Measurements from ENCODE around the gene RUFY4.

DNA sequence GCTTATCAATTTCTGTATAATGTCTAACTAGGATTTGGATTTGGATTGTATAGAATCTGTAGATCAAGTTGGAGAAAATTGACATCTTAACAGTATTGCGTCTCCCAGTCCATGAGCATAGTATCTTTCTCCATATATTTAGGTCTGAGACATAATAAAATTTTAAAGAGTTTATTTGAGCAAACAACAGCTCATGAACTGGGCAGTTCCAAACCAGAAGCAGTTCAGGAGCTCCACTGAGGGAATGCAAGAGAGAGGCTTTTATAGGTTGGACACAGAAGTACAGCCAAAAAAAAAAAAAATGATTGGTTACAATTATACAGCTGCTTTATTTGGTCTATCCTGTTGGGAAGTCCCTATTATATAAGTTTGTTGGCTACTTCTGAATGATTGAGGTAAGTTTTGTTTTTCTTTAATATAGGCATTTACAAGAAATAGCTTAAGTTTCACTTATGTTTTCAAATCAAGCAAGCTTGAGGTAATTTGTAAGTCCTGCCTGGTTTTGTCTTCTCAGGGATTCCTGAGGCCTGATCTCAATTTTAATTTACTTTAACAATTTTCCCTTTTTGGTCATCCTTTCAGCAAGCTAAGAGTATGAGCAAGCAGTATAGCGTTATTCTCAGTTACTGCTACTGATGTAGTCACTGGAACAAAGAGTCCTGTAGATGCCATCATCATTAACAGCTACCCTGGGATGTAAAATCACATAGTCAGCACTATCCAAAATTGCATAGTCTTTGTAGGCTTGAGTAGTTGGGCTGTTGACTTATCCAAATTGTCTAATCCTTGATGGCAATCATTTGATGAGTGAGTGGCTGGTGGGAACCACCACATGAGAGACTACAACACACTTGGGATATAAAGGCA, 27.5 kb upstream of the RUFY4 start:
- TF ChIP-seq, protein P1, sequence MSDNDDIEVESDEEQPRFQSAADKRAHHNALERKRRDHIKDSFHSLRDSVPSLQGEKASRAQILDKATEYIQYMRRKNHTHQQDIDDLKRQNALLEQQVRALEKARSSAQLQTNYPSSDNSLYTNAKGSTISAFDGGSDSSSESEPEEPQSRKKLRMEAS (CRISPR knock-in tag; IDR thresholded peaks at IDR 0.05): no peak
- TF ChIP-seq ZNF232 (CRISPR knock-in tag; IDR thresholded peaks at IDR 0.05) (no peak), ZNF138 (CRISPR knock-in tag; conservative IDR thresholded peaks at IDR 0.05) (no peak), KAT7 (CRISPR knock-in tag; IDR thresholded peaks at IDR 0.05; ENCODE audit: borderline replicate concordance) (no peak), NR2C2 (CRISPR knock-in tag; IDR thresholded peaks at IDR 0.05) (no peak), IRF2 (CRISPR knock-in tag; IDR thresholded peaks at IDR 0.05; ENCODE audit: borderline replicate concordance, low read depth) (no peak), SMAD4 (CRISPR knock-in tag; IDR thresholded peaks at IDR 0.05) (no peak), ZNF263 (CRISPR knock-in tag; IDR thresholded peaks at IDR 0.05; ENCODE audit: low read depth) (no peak)
- TF ChIP-seq, protein P2, sequence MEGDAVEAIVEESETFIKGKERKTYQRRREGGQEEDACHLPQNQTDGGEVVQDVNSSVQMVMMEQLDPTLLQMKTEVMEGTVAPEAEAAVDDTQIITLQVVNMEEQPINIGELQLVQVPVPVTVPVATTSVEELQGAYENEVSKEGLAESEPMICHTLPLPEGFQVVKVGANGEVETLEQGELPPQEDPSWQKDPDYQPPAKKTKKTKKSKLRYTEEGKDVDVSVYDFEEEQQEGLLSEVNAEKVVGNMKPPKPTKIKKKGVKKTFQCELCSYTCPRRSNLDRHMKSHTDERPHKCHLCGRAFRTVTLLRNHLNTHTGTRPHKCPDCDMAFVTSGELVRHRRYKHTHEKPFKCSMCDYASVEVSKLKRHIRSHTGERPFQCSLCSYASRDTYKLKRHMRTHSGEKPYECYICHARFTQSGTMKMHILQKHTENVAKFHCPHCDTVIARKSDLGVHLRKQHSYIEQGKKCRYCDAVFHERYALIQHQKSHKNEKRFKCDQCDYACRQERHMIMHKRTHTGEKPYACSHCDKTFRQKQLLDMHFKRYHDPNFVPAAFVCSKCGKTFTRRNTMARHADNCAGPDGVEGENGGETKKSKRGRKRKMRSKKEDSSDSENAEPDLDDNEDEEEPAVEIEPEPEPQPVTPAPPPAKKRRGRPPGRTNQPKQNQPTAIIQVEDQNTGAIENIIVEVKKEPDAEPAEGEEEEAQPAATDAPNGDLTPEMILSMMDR (IDR thresholded peaks at IDR 0.05): no peak
- TF ChIP-seq, protein P3, sequence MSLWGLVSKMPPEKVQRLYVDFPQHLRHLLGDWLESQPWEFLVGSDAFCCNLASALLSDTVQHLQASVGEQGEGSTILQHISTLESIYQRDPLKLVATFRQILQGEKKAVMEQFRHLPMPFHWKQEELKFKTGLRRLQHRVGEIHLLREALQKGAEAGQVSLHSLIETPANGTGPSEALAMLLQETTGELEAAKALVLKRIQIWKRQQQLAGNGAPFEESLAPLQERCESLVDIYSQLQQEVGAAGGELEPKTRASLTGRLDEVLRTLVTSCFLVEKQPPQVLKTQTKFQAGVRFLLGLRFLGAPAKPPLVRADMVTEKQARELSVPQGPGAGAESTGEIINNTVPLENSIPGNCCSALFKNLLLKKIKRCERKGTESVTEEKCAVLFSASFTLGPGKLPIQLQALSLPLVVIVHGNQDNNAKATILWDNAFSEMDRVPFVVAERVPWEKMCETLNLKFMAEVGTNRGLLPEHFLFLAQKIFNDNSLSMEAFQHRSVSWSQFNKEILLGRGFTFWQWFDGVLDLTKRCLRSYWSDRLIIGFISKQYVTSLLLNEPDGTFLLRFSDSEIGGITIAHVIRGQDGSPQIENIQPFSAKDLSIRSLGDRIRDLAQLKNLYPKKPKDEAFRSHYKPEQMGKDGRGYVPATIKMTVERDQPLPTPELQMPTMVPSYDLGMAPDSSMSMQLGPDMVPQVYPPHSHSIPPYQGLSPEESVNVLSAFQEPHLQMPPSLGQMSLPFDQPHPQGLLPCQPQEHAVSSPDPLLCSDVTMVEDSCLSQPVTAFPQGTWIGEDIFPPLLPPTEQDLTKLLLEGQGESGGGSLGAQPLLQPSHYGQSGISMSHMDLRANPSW (CRISPR knock-in tag; conservative IDR thresholded peaks at IDR 0.05; ENCODE audit: low read depth): no peak
- TF ChIP-seq, protein P4, sequence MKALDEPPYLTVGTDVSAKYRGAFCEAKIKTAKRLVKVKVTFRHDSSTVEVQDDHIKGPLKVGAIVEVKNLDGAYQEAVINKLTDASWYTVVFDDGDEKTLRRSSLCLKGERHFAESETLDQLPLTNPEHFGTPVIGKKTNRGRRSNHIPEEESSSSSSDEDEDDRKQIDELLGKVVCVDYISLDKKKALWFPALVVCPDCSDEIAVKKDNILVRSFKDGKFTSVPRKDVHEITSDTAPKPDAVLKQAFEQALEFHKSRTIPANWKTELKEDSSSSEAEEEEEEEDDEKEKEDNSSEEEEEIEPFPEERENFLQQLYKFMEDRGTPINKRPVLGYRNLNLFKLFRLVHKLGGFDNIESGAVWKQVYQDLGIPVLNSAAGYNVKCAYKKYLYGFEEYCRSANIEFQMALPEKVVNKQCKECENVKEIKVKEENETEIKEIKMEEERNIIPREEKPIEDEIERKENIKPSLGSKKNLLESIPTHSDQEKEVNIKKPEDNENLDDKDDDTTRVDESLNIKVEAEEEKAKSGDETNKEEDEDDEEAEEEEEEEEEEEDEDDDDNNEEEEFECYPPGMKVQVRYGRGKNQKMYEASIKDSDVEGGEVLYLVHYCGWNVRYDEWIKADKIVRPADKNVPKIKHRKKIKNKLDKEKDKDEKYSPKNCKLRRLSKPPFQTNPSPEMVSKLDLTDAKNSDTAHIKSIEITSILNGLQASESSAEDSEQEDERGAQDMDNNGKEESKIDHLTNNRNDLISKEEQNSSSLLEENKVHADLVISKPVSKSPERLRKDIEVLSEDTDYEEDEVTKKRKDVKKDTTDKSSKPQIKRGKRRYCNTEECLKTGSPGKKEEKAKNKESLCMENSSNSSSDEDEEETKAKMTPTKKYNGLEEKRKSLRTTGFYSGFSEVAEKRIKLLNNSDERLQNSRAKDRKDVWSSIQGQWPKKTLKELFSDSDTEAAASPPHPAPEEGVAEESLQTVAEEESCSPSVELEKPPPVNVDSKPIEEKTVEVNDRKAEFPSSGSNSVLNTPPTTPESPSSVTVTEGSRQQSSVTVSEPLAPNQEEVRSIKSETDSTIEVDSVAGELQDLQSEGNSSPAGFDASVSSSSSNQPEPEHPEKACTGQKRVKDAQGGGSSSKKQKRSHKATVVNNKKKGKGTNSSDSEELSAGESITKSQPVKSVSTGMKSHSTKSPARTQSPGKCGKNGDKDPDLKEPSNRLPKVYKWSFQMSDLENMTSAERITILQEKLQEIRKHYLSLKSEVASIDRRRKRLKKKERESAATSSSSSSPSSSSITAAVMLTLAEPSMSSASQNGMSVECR (CRISPR knock-in tag; IDR thresholded peaks at IDR 0.05; ENCODE audit: borderline replicate concordance): no peak
- TF ChIP-seq, protein P5, sequence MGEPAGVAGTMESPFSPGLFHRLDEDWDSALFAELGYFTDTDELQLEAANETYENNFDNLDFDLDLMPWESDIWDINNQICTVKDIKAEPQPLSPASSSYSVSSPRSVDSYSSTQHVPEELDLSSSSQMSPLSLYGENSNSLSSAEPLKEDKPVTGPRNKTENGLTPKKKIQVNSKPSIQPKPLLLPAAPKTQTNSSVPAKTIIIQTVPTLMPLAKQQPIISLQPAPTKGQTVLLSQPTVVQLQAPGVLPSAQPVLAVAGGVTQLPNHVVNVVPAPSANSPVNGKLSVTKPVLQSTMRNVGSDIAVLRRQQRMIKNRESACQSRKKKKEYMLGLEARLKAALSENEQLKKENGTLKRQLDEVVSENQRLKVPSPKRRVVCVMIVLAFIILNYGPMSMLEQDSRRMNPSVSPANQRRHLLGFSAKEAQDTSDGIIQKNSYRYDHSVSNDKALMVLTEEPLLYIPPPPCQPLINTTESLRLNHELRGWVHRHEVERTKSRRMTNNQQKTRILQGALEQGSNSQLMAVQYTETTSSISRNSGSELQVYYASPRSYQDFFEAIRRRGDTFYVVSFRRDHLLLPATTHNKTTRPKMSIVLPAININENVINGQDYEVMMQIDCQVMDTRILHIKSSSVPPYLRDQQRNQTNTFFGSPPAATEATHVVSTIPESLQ (CRISPR knock-in tag; IDR thresholded peaks at IDR 0.05): no peak
- TF ChIP-seq, protein P6, sequence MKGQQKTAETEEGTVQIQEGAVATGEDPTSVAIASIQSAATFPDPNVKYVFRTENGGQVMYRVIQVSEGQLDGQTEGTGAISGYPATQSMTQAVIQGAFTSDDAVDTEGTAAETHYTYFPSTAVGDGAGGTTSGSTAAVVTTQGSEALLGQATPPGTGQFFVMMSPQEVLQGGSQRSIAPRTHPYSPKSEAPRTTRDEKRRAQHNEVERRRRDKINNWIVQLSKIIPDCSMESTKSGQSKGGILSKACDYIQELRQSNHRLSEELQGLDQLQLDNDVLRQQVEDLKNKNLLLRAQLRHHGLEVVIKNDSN (CRISPR knock-in tag; IDR thresholded peaks at IDR 0.05): no peak

Data from WTC11 (cell line).